ENCODE data around the gene POLA2.

POLA2 gene

DNA sequence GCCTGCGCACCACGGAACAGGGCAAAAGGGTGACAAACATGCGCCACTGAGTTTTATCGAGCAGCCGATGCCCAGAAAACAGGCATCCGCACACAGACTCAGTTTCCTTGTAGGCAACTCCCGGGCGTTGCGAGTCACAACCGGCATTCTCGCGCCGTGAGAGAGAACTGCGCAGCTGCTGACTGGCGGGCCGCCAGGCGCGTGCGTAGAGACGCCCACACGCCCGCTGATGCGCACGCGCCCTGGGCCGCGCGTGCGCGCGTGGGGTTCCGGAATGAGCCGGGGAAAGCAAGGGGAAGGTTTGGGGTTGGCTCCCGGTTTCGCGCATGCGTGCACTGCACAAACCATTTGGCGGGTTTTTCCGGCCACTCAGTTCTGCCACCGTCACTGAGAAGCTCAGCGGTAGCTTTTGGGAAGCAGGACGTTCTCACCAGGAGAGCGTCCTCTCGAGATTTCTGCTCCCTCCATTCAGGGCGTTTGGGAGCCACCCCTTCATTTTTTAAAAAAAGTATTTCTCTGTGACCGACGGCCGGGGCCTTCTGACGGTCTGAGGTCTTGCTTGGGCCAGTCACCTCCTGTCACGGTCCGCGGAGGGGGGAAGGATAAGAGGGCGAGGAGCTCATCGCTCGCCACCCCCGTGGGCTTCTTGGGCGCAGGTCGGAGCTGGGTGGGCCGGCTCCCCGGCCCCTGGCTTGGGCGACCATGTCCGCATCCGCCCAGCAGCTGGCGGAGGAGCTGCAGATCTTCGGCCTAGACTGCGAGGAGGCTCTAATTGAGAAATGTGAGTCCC, at the start of gene POLA2:
POLA2 (plus strand) TSS at position 372 of the 790 bp plus-strand sequence; CDS start at position 703, 331 bp downstream.
- no peak for TF ChIP-seq ZNF274 (IDR thresholded peaks at IDR 0.05; ENCODE audit: low read depth, low read length)
- peak within 1 kb of the TSS; percentile 89 for H3K4me3 ChIP-seq (ENCODE audit: low read length)

- no peak for TF ChIP-seq ZNF274 (IDR thresholded peaks at IDR 0.05; ENCODE audit: low read depth, low read length)
Measured at GRCh38 chr11:65212226-65212801, 49.4 kb upstream of the POLA2 start.

GRCh38 chr11:65213322-65214211, 48.2 kb upstream of the POLA2 start:
- H3K4me3 ChIP-seq (ENCODE audit: low read length): no peak overlapping the region
- no peak for TF ChIP-seq ZNF274 (IDR thresholded peaks at IDR 0.05; ENCODE audit: low read depth, low read length)

More at GRCh38 chr11:65212226-65212801, 49.4 kb upstream of the POLA2 start:
- H3K4me3 ChIP-seq (ENCODE audit: low read length): no peak overlapping the region

DNA sequence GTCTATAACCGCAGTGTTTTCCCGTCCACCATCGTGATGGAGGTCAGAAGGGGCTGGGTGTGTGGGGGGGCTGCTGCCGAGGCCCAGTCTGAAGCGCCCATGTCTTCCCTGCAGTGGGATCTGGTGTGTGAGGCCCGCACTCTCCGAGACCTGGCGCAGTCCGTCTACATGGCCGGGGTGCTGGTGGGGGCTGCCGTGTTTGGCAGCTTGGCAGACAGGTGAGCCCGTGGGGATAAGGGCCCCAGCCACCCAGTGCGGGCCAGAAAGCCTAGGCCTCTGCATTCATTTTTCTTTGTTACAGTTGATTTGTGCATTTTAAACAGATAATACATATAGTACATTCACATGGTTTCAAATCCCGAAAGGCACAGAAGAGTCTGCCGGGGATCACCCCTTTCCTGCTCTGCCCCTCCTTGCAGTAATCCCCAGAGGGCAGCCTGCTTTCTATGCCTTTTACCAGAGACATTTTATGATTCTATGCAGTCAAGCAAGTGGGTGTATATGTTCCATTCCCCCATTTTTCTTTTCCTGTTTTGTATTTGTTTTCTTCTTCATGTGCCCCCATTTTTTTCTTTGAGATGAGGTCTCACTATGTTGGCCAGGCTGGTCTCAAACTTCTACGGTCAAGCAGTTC, 47.4 kb upstream of the POLA2 start:
- H3K4me3 ChIP-seq (ENCODE audit: low read length): no peak overlapping the region
- no peak for TF ChIP-seq ZNF274 (IDR thresholded peaks at IDR 0.05; ENCODE audit: low read depth, low read length)

- no peak for TF ChIP-seq ZNF274 (IDR thresholded peaks at IDR 0.05; ENCODE audit: low read depth, low read length)
- H3K4me3 ChIP-seq (ENCODE audit: low read length): no peak overlapping the region
Measured at GRCh38 chr11:65215441-65216076, 46.2 kb upstream of the POLA2 start.

GRCh38 chr11:65216830-65217229, 44.9 kb upstream of the POLA2 start:
- TF ChIP-seq ZNF274 (IDR thresholded peaks at IDR 0.05; ENCODE audit: low read depth, low read length): no peak
- H3K4me3 ChIP-seq (ENCODE audit: low read length): no peak overlapping the region

- TF ChIP-seq ZNF274 (IDR thresholded peaks at IDR 0.05; ENCODE audit: low read depth, low read length): no peak
- no peak overlapping the region for H3K4me3 ChIP-seq (ENCODE audit: low read length)
Measured at GRCh38 chr11:65217441-65218423, 44.0 kb upstream of the POLA2 start.

DNA sequence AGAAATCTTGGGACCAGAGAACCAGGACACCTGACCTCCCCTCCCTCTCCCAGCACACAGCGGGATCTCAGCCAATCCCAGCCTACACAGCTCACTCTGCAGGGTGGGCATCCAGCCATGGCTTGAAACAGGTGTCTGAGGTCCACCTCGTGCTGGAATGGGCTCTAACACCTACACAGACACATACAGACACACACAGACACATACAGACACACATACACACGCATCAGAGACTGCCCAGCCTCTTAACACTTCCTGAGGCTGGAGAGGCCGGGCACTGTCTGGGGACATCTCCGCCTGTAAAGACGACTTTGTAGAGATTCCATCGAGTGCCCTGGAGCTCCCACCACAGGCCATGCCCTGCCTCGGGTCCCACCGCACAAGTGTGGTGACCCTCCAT, 43.3 kb upstream of the POLA2 start:
- H3K4me3 ChIP-seq (ENCODE audit: low read length): no peak overlapping the region
- TF ChIP-seq ZNF274 (IDR thresholded peaks at IDR 0.05; ENCODE audit: low read depth, low read length): no peak

GRCh38 chr11:65219930-65220213, 41.9 kb upstream of the POLA2 start:
- H3K4me3 ChIP-seq (ENCODE audit: low read length): no peak overlapping the region
- no peak for TF ChIP-seq ZNF274 (IDR thresholded peaks at IDR 0.05; ENCODE audit: low read depth, low read length)

DNA sequence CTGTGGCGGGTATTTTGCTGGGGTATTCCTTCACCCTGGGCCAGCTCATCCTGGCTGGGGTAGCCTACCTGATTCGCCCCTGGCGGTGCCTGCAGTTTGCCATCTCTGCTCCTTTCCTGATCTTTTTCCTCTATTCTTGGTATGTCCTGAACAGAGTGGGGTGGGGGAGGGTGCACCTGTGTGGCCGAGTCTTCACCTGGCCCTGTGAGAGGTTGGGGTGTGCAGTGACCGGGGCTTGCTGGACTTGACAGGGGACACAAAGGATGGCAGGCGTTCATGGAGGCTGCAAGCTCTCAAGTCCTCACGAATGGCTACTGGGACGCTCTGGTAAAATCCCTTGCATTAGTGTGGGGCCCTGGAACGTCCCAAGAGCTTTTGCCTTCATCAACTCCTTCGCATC, 40.7 kb upstream of the POLA2 start:
- no peak overlapping the region for H3K4me3 ChIP-seq (ENCODE audit: low read length)
- TF ChIP-seq ZNF274 (IDR thresholded peaks at IDR 0.05; ENCODE audit: low read depth, low read length): no peak

GRCh38 chr11:65223011-65223410, 38.8 kb upstream of the POLA2 start:
- no peak overlapping the region for H3K4me3 ChIP-seq (ENCODE audit: low read length)
- no peak for TF ChIP-seq ZNF274 (IDR thresholded peaks at IDR 0.05; ENCODE audit: low read depth, low read length)

- no peak for TF ChIP-seq ZNF274 (IDR thresholded peaks at IDR 0.05; ENCODE audit: low read depth, low read length)
- H3K4me3 ChIP-seq (ENCODE audit: low read length): no peak overlapping the region
Measured at GRCh38 chr11:65224930-65225278, 36.9 kb upstream of the POLA2 start.

Data from GM08714 (cell line).